Type B pancreatic cell (in vitro differentiated cells): ENCODE measurements around the gene CSF2RB. TPM values are rescaled to one million over a fixed set of nuclear protein-coding genes. Genes with fewer than 3 reads are reported as not detected.

Experiments
- DNase-seq: peaks from one replicate; pipeline ENCODE4 v3.0.0; 2021; ENCODE audit warnings: mixed read lengths; ENCODE audit not compliant: unreplicated experiment; ENCODE audit errors: extremely low spot score
- H3K27ac Mint-ChIP-seq: 2 replicates; pipeline ENCODE4 v1.8.0; 2021; ENCODE audit warnings: mild to moderate bottlenecking, mixed read lengths
- H3K27me3 Mint-ChIP-seq: 2 replicates; pipeline ENCODE4 v1.8.0; 2021; ENCODE audit warnings: mixed read lengths
- H3K36me3 Mint-ChIP-seq: 2 replicates; pipeline ENCODE4 v1.8.0; 2021; ENCODE audit warnings: mixed read lengths
- H3K4me1 Mint-ChIP-seq: one replicate; pipeline ENCODE4 v1.8.0; 2021; ENCODE audit warnings: mixed read lengths; ENCODE audit not compliant: unreplicated experiment
- H3K4me3 Mint-ChIP-seq: 2 replicates; pipeline ENCODE4 v1.8.0; 2021; ENCODE audit warnings: mild to moderate bottlenecking, mixed read lengths
- H3K9me3 Mint-ChIP-seq: 2 replicates; pipeline ENCODE4 v1.8.0; 2021; ENCODE audit warnings: mixed read lengths
- CTCF ChIP-seq: fragments of 200-600 bp; sonication (generic); conservative IDR thresholded peaks from 2 replicates; pipeline ENCODE4 v1.5.0; 2021; ENCODE audit warnings: antibody characterized with exemption, mild to moderate bottlenecking
- total RNA-seq: library from RNA; stranded (reverse); gene quantifications from 2 replicates; pipeline ENCODE4 v1.2.1, GENCODE V29; 2021; ENCODE audit warnings: low replicate concordance

CSF2RB gene
- total RNA-seq, 1 donor from 2014 or later: 0.72 TPM

GRCh38 chr22:36868546-36869181 is 44.8 kb upstream of the CSF2RB start:
- Mint-ChIP-seq H3K4me3 (no peak overlapping the region), H3K27me3 (peaks cover 48% of the 10 kb centered on the region), H3K36me3 (no peaks in the 10 kb centered on the region), H3K27ac (no peak overlapping the region), H3K4me1 (no peaks in the 10 kb centered on the region), H3K9me3 (no peaks in the 10 kb centered on the region)
- DNase-seq: no peak
- no peak for TF ChIP-seq CTCF

- no peaks in the 10 kb centered on the region for H3K4me1 Mint-ChIP-seq
- H3K27me3 Mint-ChIP-seq: peaks cover 38% of the 10 kb centered on the region
- peak overlapping the region; percentile 80 for H3K27ac Mint-ChIP-seq
- no peaks in the 10 kb centered on the region for H3K36me3 Mint-ChIP-seq
- peak overlapping the region; percentile 44 for H3K4me3 Mint-ChIP-seq
- TF ChIP-seq CTCF: no peak
- H3K9me3 Mint-ChIP-seq: no peaks in the 10 kb centered on the region
- DNase-seq: no peak
These were observed 43.2 kb upstream of the CSF2RB start for GRCh38 chr22:36870250-36870649.

GRCh38 chr22:36871669-36872081 is 41.8 kb upstream of the CSF2RB start:
- DNase-seq: no peak
- Mint-ChIP-seq H3K27me3 (peaks cover 24% of the 10 kb centered on the region), H3K4me1 (no peaks in the 10 kb centered on the region), H3K4me3 (no peak overlapping the region), H3K27ac (no peak overlapping the region), H3K36me3 (no peaks in the 10 kb centered on the region), H3K9me3 (no peaks in the 10 kb centered on the region)
- TF ChIP-seq CTCF: no peak

- Mint-ChIP-seq H3K9me3 (no peaks in the 10 kb centered on the region), H3K4me1 (no peaks in the 10 kb centered on the region), H3K36me3 (no peaks in the 10 kb centered on the region), H3K27me3 (peaks cover 20% of the 10 kb centered on the region), H3K4me3 (no peak overlapping the region), H3K27ac (no peak overlapping the region)
- TF ChIP-seq CTCF: no peak
- no peak for DNase-seq
These were observed 41.3 kb upstream of the CSF2RB start for GRCh38 chr22:36872084-36872483.

GRCh38 chr22:36872866-36873498 is 40.4 kb upstream of the CSF2RB start:
- no peak for TF ChIP-seq CTCF
- Mint-ChIP-seq H3K4me3 (no peak overlapping the region), H3K27me3 (peaks cover 21% of the 10 kb centered on the region), H3K27ac (no peak overlapping the region), H3K9me3 (no peaks in the 10 kb centered on the region), H3K4me1 (no peaks in the 10 kb centered on the region), H3K36me3 (no peaks in the 10 kb centered on the region)
- DNase-seq: no peak
